ENCODE measurements around the gene CLC.
"Not testable (repeated sequence)": the region's sequence is repeated elsewhere in the genome, so short reads cannot be mapped to it uniquely, and the experiment has no call there.

The CLC gene

DNA sequence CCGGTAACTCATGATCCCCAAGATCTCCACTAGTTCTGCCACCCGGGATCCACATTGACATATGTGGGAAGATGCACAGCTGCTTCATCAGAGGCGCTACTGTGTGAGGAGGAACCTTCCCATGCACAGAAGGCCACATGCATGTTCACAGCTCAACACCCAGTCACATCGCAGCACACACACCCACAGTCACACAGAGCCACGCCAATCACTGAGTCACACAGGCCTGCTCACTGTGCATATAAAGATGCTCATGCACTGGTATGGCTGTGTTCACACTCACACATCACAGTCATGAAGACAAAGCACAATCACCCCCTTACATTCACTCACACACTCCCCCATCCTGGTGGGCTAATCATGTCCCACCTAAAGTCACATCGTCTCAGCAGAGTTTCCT is 9.8 kb downstream of the CLC start:
- DNase-seq, result no peak

DNA sequence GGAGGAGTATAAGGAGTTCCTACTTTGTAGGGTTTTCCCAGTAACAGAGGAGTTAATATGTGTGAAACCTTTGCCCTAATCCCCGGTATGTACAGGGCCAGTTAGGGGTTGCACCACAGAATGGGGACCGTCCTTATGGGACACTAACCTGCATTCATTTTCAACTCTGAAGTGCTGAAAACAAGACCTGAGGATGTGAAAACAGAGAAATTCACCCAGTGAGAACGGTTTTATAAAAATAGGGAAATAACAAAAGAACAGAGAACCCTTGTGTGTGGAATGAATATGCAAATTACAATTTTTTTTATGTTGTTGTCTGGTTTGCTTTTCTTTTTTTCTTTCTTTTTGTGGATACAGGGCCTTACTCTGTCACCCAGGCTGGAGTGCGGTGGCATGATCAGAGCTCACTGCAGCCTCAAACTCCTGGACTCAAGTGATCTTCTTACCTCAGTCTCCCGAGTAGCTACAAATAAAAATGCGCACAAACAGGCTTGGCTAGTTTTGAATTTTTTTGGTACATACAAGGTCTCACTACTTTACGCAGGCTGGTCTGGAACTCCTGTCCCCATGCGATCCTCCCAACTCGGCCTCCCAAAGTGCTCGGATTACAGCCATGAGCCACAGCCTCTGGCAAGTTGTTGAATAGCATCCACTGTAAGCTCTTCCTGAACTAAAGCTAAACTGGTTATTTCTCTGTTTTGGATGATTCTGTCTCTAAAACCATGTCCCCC is 10.6 kb downstream of the CLC start:
- DNase-seq, result no peak

DNA sequence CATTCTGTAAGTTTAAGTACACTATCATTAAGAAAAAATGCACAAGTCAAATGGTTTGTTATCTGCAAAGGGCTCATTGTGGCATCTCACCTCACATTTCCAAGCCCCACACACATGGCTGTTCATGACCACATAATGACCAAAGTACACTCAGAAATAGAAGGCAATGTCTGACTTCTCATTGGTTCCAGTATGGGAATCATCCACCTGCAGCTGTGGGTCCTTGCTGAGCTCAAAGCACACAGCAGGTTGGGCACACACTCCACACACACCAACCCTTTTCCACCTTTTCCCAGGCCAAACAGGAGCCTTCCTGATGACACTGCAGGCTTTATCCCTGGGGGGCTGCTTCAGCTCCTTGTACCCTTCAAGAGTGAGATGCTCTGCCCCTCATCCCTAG is 11.8 kb downstream of the CLC start:
- no peak for DNase-seq

DNA sequence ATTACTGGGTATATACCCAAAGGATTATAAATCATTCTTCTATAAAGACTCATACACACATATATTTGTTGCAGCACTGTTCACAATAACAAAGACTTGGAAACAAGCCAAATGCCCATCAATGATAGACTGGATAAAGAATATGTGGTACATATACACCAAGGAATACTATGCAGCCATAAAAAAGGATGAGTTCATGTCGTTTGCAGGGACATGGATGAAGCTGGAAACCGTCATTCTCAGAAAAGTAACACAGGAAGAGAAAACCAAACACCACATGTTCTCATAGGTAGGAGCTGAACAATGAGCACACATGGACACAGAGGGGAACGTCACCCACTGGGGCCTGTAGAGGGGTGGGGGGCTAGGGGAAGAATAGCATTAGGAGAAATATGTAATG is 17.7 kb downstream of the CLC start:
- DNase-seq, result not testable (repeated sequence)

DNA sequence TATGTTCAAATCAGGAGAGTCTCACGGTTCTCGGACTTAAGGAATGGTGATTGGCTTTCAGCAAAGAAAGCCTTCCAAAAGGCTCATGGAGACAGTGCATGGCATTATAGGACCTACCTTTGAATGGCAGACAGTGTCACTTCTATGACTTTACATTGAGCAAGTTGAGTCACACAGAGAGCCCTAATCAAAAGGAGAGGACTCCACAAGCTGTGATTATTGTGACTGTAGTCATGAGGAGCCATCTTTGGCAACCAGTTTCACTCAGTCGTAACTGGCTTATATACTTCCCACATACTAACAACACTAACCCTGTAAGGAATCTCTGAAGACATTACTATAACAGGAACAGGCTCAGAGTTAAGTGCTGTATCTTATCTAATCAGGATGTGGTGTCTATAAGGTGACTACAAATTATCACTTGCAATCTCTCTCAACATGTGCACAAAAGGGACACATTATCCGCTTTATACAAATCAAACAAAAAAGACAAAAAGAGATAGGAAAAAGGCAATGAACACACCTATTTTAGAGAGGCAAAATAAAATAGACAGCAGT is 27.4 kb downstream of the CLC start:
- no peak for DNase-seq

DNA sequence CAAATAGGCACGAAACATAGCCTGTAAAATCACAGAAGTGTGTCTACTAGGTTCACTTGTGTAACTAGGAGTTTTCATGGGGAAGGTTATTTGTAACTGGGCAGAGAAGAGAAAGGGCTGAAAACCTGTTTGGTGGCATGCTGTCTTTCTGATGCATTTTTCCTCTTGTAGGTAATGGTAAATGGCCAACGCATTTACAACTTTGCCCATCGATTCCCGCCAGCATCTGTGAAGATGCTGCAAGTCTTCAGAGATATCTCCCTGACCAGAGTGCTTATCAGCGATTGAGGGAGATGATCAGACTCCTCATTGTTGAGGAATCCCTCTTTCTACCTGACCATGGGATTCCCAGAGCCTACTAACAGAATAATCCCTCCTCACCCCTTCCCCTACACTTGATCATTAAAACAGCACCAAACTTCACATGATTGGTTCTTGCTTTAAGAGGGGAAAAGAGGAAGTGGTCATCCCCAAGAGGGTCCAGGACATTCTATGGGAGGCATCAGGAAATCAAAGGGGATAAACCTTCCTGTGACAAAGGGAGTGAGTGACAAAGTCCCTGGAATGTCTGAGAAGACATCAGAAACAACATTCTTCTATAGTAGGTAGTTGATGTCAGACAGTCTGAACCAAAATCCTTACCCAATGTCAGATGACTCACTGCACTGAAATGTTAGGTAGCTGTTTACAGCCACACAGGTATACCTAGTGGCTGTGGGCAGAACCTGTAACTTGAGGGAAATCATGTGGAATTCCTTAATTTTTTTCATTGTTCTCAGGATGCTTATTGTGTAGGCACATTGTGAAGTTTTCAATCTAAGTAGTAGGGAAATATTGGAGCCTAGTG is 28.6 kb downstream of the CLC start:
- no peak for DNase-seq

DNA sequence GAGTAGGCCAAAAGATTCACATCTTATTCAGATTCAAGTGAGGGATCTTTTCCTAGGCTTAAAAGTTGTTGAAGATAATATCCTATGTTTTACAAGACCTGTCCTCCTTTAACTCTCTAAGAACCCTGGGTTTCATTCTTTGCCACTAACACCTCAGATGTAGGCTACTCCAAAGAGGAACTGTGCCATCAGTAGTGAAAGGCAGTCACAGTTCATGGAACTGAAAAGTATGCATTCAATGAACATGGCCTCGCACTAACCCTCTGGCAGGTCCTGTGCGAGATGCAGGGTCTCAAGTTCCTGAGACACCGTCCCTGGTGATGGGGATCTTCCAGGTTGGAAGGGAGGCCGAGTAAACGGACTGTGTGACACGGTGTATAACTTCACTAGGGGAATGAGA is 29.2 kb downstream of the CLC start:
- DNase-seq, result no peak

DNA sequence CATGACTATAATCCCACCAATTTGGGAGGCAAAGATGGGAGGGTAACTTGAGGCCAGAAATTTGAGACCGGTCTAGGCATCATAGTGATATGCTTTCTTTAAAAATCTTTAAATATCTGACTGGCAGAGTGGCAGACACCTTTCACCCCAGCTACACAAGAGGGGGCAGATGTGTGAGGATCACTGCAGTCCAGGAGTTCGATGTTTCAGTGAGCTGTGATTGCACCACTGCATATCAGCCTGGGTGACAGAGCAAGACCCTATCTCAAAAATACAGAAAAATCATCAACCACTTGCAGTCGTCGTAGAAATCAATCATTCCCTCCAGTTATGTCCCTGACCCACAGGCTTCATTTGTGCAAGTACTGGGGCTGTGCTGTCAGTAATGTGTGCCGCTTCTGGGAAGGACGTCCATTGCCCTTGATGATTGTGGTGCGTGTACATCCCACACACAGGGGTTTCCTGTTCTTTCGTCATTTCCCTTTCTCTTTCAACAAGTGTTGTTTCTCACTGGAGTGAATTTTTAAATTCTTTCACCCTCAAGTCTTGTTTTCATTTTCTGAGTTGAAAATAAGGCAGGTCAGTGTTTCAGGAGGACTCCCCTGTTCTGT is 32.1 kb downstream of the CLC start:
- DNase-seq, result no peak

DNA sequence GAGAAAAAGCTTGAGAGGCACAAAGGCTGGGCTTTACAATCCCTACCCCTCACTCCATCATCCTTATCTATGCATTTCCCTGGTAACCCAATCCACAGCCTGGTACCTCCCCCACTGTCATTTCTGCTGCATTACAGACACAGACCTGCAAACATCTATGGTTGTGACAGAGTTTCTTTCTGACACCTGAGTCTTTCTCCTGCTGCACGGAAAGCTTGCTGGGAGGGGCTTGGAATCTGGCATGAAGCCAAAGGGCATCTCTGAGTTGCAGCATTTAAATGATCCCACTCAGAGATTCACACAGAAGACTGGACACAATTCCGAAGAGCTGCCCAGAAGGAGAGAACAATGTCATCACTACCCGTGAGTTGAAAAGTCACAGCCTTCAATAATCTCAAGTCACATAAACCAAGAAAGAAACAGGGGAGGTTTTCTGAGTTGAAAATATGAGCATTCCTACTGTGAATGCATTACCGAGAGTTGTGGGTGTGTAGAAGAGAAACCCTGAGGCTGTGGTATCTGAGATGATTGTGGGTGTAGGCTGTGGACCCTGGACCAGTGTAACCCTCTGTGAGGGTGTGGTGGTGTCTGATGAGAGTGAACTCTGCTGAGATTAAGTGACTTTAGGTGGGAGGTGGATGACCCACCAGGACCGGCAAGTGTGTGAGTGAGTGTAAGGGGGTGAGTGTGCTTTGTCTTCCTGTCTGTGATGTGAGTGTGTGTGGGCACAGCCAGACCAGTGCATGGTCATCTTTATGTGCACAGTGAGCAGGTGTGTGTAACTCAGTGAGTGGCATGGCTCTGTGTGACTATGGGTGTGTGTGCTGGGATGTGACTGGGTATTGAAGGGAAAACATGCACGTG is 33.4 kb downstream of the CLC start, which contains the start of gene LGALS14:
TSS of gene LGALS14 (plus strand) at position 301 of the 864 bp plus-strand sequence. CDS start at position 349, 48 bp downstream.
- no peak for DNase-seq

DNA sequence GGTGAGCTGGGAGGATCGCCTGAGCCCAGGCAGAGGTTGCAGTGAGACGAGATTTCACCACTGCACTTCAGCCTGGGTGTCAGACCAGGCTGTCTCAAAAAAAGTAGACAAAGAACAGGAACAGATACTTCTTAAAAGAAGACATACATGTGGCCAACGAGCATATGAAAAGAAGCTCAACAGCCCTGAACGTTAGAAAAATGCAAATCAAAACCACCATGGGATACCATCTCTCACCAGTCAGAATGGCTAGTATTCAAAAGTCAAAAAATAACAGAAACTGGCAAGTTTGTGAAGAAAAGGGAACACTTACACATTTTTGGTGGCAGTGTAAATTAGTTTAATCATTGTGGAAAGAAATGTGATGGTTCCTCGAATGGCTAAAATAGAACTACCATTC is 36.5 kb downstream of the CLC start:
- no peak for DNase-seq

DNA sequence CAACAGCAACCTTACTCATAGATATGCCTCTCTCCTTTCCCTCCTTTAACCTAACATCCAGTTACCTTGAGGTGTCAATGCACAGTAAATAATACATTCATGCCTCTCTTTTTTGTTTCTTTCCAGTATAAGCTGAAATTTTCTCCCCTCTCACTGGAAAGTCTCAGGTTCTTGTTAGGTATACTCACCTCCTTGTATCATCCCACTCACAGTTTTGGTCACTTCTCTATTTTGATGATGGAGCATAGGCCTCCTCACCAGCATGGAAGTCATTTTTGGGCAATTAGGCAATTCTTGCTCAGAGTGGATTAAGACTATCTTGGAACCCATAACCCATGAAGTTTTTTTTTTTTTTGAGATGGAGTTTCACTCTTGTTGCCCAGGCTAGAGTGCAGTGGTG is 39.3 kb downstream of the CLC start:
- no peak for DNase-seq

DNA sequence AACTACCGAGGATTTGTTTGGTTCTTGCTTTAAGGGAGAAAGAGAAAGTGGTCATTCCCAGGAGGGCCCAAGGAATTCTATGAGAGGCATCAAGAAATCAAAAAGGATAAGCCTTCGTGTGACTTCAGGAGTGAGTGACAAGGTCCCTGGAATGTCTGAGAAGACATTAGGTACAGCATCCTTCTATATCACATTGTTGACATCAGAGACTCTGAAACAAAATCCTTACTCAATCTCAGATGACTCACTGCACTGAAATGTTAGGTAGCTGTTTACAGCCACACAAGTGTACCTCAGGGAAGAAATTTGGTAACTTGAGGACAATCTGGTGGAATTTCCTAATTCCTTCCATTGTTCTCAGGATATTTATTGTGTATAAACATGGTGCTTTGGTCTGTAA is 41.4 kb downstream of the CLC start:
- no peak for DNase-seq

DNA sequence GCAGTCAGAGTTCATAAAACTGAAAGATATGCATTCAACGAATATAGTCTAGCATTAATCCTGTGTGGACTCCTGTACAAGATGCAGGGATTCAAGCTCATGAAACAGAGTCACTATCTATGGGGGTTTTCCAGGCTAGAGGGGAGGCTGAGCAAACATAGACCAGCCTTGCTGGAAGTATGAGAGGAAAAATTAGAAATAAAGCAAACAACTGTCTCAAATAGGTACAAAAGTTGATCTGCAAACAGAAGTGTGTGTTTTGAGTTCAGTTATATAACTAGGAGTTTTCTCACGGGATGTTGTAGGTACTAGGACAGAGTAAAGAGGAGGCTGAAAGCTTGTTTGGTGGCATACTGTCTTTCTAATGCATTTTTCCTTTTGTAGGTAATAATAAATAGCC is 42.1 kb downstream of the CLC start:
- DNase-seq, result no peak

DNA sequence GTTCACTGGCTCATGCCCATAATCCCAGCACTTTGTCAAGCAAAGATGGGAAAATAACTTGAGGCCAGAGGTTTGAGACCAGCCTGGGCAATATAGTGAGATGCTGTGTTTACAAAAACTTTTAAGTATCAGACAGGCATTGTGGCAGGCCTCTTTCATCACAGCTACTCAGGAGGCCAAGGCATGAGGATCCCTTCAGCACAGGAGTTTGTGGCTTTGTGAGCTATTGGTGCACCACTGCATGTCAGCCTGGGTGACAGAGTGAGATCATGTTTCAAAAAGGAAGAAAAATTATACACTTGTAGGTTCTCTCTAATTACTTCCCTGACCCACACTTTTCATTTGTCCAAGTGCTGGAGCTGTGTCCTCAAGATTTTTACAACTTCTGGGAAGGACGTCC is 45.0 kb downstream of the CLC start:
- no peak for DNase-seq

DNA sequence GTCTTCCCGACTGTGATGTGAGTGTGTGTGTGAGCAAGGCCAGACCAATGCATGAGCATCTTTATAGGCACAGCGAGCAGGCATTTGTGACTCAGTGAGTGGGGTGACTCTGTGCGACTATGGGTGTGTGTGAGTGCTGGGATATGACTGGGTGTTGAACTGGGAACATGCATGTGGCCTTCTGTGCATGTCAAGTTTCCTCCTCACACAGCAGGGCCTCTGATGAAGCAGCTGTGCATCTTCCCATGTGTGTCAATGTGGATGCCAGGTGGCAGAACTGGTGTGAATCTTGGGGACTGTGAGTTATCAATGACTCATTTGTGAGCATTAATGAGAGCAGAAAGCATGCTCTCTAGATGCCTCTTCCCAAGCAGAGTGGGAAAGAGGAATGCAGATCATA is 45.7 kb downstream of the CLC start:
- no peak for DNase-seq

DNA sequence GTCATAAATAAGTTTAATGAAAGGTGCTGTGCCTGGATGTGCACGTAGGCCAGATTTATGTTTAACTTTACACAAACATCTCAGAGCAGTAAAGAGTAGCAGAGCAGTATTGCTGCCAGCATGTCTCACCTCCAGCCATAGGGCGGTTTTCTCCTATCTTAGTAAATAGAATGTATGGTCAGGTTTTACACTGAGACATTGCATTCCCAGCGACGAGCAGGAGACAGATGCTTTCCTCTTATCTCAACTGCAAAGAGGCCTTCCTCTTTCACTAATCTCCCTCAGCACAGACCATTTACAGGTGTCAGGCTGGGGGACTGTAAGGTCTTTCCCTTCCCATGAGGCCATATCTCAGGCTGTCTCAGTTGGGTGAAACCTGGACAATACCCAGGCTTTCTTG is 49.2 kb downstream of the CLC start:
- not testable (repeated sequence) for DNase-seq

DNA sequence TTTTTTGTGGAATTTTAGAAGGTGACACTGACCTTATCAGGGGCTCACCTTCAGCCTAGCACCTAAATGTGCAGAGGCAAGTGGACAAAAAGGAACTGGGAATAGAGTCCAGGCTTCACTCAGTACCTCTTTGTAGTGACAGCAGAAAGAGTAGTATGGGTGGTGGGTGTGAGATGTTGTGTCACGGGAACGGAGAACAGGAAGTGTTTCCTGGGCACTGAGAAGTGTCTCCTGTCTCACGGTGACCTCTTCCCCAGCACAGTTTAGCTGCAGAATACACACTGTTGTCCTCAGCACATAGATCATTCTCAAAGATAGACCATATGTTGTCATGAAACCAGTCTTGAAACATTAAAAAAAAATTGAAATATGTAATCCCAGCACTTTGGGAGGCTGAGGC is 51.1 kb downstream of the CLC start:
- no peak for DNase-seq

DNA sequence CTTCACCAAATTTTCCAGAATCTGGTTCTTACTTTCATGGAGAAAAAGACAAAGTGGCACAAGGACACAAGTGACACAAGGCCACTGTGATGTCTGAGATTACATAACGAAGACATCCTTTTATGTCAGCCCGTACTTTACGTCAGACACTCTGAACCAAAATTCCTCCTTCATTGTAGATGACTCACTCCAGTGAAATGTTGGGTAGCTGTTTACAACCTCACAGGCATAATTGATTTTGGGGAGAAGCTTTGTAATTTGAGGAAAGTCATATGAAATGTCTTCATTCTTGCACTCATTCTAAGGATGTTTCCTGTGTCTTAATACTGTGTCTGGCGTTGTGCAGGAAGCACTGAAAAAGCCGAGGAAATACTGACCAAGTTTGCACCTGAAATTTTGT is 53.6 kb downstream of the CLC start:
- DNase-seq, result no peak

DNA sequence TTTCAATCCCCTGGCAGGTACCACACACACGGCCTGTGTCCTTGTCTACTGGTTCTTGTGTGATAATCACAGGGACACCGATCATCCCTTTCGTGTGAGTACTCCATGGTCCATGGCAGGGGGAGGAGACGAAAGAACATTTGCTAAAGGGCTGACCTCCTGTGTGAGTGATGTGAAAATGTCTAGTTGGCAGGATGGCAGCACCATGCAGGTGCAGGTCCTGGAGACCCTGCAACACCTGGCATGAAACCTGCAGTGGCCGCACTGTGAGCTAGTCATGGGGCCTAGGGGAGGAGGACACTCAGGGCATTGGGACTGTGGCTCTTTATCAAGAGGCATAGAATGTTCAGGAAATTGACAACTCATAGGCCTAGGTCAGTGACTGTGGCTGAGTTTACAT is 56.4 kb downstream of the CLC start:
- no peak for DNase-seq

All from activated CD8-positive, alpha-beta memory T cell treated with anti-CD3 and anti-CD28 coated beads for 24 hours (primary cell).